Thyroid gland (tissue), 4 donors: Measurements from ENCODE around the gene DIABLO.

Experiments used
- CTCF ChIP-seq, 6 experiments: fragments of 200-600 bp in 3 of 6; fragments of 450-650 bp in 3 of 6; sonication (generic) in 3 of 6; IDR thresholded peaks; one replicate each; pipeline ENCODE4 v1.5.1; 2016 to 2019; ENCODE audit warnings: antibody characterized with exemption in 6 of 6, mild to moderate bottlenecking in 2 of 6, inconsistent platforms in 1 of 6, moderate library complexity in 1 of 6
- POLR2A ChIP-seq, 2 donors: fragments of 450-650 bp; IDR thresholded peaks; one replicate each; pipeline ENCODE4 v1.6.1; 2017; ENCODE audit warnings: antibody characterized with exemption in 2 of 2, mild to moderate bottlenecking in 2 of 2, moderate library complexity in 1 of 2

GRCh38 chr12:122200541-122201175 lies 25.2 kb downstream of the DIABLO start:
- TF ChIP-seq CTCF (IDR thresholded peaks at IDR 0.05) (no peak), POLR2A (IDR thresholded peaks at IDR 0.05) (no peak)
